HUES48 (cell line): ENCODE measurements around the gene GALNT9.
"Not testable (repeated sequence)": the region's sequence is repeated elsewhere in the genome, so short reads cannot be mapped to it uniquely, and the experiment has no call there.

ENCODE experiments used
- H3K27ac ChIP-seq: one replicate; pipeline ENCODE4 v1.7.0; 2013; ENCODE audit warnings: low read depth, low read length, inconsistent platforms
- H3K27me3 ChIP-seq: 2 replicates; pipeline ENCODE4 v1.6.1; 2013; ENCODE audit warnings: mild to moderate bottlenecking, low read length; ENCODE audit not compliant: control insufficient read depth, insufficient read depth
- H3K36me3 ChIP-seq: 2 replicates; pipeline ENCODE4 v1.6.1; 2013; ENCODE audit warnings: low read length; ENCODE audit not compliant: control insufficient read depth, insufficient read depth
- H3K4me1 ChIP-seq: 2 replicates; pipeline ENCODE4 v1.6.1; 2013; ENCODE audit warnings: mild to moderate bottlenecking, low read length; ENCODE audit not compliant: control insufficient read depth, insufficient read depth
- H3K4me3 ChIP-seq: 2 replicates; pipeline ENCODE4 v1.5.1; 2013; ENCODE audit warnings: mild to moderate bottlenecking, low read depth, low read length
- H3K9ac ChIP-seq: 2 replicates; pipeline ENCODE4 v1.6.1; 2013; ENCODE audit warnings: mild to moderate bottlenecking, low read depth, low read length, moderate library complexity
- H3K9me3 ChIP-seq: 2 replicates; pipeline ENCODE4 v1.6.1; 2013; ENCODE audit warnings: low read length; ENCODE audit not compliant: control insufficient read depth, insufficient read depth

The GALNT9 gene

DNA sequence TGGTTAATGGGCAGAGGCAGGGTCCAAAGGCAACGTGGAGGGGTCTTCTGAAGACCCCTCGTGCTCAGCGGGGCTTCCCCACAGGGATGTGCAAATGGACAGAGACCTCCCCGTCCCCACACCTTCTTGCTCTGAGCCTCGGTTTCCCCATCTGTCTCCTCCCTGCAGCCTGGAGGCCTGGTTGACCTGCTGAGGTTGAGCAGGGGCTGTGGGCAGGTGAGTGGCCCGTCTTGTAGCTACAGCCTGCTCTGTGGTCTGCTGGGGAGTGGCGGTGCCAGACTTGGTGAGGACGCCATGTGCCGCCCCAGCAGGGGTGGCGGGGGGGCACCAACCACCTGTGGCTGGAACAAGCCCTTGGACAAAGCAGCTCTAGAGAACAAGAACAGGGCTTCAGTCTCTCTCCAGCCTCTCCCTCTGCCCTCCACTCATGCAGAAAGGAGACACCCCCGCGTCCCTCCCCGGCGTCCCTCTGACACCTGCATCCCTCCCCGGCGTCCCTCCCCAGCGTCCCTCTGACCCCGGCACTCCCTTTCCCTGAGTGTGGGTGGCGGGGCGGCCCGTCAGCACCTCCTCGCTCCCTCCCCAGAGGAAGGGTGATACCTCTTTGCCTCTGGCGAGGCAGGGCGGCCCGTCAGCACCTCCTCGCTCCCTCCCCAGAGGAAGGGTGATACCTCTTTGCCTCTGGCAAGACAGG is 101.5 kb downstream of the GALNT9 start:
- Histone ChIP-seq H3K4me3 (no peak overlapping the region), H3K36me3 (no peaks in the 10 kb centered on the region), H3K9me3 (no peaks in the 10 kb centered on the region; the same call in 1 of the 2 replicates), H3K9ac (no peak overlapping the region), H3K4me1 (no peaks in the 10 kb centered on the region), H3K27me3 (peaks cover 5% of the 10 kb centered on the region; the same call in 1 of the 2 replicates), H3K27ac (no peak overlapping the region)

- Histone ChIP-seq H3K27me3 (peaks cover 5% of the 10 kb centered on the region; the same call in 1 of the 2 replicates), H3K4me1 (no peaks in the 10 kb centered on the region), H3K9me3 (no peaks in the 10 kb centered on the region; the same call in 1 of the 2 replicates), H3K27ac (no peak overlapping the region), H3K4me3 (no peak overlapping the region), H3K9ac (no peak overlapping the region), H3K36me3 (no peaks in the 10 kb centered on the region)
These were observed 102.3 kb downstream of the GALNT9 start for GRCh38 chr12:132227118-132227517.

DNA sequence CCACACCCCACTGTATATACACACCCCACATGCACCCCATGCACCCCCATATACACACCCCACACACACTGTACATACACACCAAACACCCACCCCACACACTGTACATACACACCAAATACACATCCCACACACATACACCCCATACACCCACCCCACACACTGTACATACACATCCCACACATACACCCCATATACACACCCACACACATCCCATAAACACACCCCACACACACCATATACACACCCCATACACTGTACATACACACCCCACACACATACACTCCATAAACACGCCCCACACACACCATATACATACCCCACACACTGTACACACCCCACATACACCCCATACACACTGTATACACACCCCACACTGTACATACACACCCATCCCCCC is 102.8 kb downstream of the GALNT9 start:
- H3K4me3 ChIP-seq, result no peak overlapping the region
- no peak overlapping the region for H3K27ac ChIP-seq
- H3K9ac ChIP-seq, result no peak overlapping the region
- H3K4me1 ChIP-seq, result no peaks in the 10 kb centered on the region
- peaks cover 5% of the 10 kb centered on the region; the same call in 1 of the 2 replicates for H3K27me3 ChIP-seq
- no peaks in the 10 kb centered on the region for H3K36me3 ChIP-seq
- H3K9me3 ChIP-seq, result no peaks in the 10 kb centered on the region; the same call in 1 of the 2 replicates

- Histone ChIP-seq H3K4me1 (no peaks in the 10 kb centered on the region), H3K4me3 (no peak overlapping the region), H3K9ac (no peak overlapping the region), H3K36me3 (no peaks in the 10 kb centered on the region), H3K27me3 (peaks cover 9% of the 10 kb centered on the region; the same call in 1 of the 2 replicates), H3K27ac (no peak overlapping the region), H3K9me3 (peaks cover 2% of the 10 kb centered on the region; the same call in 1 of the 2 replicates)
These were observed 104.2 kb downstream of the GALNT9 start for GRCh38 chr12:132225214-132225613.

DNA sequence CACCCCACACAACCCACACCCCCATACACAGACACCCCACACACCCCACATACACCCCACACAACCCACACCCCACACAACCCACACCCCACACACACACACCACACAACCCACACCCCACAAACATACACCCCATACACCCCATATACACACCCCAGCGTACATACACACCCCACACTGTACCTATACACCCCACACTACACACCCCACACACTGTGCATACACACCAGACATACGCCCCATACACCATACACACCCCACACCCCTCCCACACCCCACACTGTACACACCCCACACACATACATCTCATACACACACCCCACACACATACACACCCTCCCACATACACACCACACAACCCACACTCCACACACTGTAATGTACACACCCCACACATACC is 104.9 kb downstream of the GALNT9 start:
- H3K9me3 ChIP-seq, result peaks cover 2% of the 10 kb centered on the region; the same call in 1 of the 2 replicates
- H3K4me1 ChIP-seq, result no peaks in the 10 kb centered on the region
- no peak overlapping the region for H3K9ac ChIP-seq
- H3K36me3 ChIP-seq, result no peaks in the 10 kb centered on the region
- H3K27ac ChIP-seq, result no peak overlapping the region
- no peak overlapping the region for H3K4me3 ChIP-seq
- peaks cover 10% of the 10 kb centered on the region; the same call in 1 of the 2 replicates for H3K27me3 ChIP-seq

- Histone ChIP-seq H3K9ac (no peak overlapping the region), H3K4me1 (no peaks in the 10 kb centered on the region), H3K9me3 (peaks cover 2% of the 10 kb centered on the region; the same call in 1 of the 2 replicates), H3K36me3 (no peaks in the 10 kb centered on the region), H3K27ac (no peak overlapping the region), H3K4me3 (no peak overlapping the region), H3K27me3 (peaks cover 5% of the 10 kb centered on the region; the same call in 1 of the 2 replicates)
These were observed 106.6 kb downstream of the GALNT9 start for GRCh38 chr12:132222808-132223173.

GRCh38 chr12:132222096-132222807 is 107.1 kb downstream of the GALNT9 start:
- no peaks in the 10 kb centered on the region for H3K36me3 ChIP-seq
- no peak overlapping the region for H3K4me3 ChIP-seq
- peaks cover 2% of the 10 kb centered on the region; the same call in 1 of the 2 replicates for H3K9me3 ChIP-seq
- no peak overlapping the region for H3K27ac ChIP-seq
- no peaks in the 10 kb centered on the region for H3K4me1 ChIP-seq
- peaks cover 5% of the 10 kb centered on the region; the same call in 1 of the 2 replicates for H3K27me3 ChIP-seq
- no peak overlapping the region for H3K9ac ChIP-seq

- H3K27me3 ChIP-seq, result peaks cover 12% of the 10 kb centered on the region
- not testable (repeated sequence) for H3K9ac ChIP-seq, H3K4me3 ChIP-seq, H3K4me1 ChIP-seq, H3K27ac ChIP-seq, H3K36me3 ChIP-seq, H3K9me3 ChIP-seq
These were observed 109.6 kb downstream of the GALNT9 start for GRCh38 chr12:132219761-132220160.

DNA sequence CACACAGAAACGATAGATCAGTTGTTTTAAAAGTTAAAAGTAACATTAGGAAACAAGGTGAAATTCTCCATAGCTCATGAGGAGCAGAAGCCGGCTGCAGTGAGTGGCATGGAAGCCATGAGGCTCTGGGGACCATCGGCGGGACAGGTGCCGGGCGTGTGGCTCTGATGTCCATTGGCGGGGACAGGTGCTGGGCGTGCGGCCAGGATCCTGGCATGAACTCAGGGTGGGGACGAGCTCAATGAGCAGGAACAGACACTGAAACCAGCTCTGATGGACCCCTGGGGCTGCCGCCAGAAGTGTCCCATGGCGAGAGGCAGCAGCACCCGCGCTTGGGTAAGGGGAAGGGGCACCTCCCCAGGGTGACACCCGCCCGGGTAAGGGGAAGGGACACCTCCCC is 110.1 kb downstream of the GALNT9 start:
- H3K9me3 ChIP-seq, result peaks cover 2% of the 10 kb centered on the region; the same call in 1 of the 2 replicates
- peaks cover 16% of the 10 kb centered on the region for H3K27me3 ChIP-seq
- H3K4me3 ChIP-seq, result no peak overlapping the region
- H3K9ac ChIP-seq, result no peak overlapping the region
- H3K4me1 ChIP-seq, result no peaks in the 10 kb centered on the region
- no peaks in the 10 kb centered on the region for H3K36me3 ChIP-seq
- H3K27ac ChIP-seq, result no peak overlapping the region

DNA sequence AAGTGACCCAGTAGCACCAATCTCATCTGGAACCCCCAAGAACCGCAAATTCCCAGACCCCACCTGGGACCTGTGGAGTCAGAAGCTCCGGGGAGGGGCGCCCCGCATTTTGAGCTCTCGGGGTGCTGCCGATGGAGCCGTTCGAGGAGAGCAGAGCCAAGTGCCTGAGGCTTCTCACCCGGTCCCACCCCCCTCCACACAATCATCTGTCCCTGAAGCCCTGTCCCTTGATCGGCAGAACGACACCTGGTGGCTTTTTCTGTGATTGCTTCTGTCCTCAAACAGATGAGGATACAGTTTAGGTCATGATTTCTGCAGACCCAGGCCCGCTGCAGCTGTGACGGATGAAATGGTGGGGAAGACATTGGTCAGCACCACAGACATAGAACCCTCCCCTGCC is 110.5 kb downstream of the GALNT9 start:
- Histone ChIP-seq H3K9ac (no peak overlapping the region), H3K36me3 (no peaks in the 10 kb centered on the region), H3K27ac (no peak overlapping the region), H3K4me1 (no peaks in the 10 kb centered on the region), H3K27me3 (peaks cover 19% of the 10 kb centered on the region), H3K4me3 (no peak overlapping the region), H3K9me3 (peaks cover 2% of the 10 kb centered on the region; the same call in 1 of the 2 replicates)

GRCh38 chr12:132218527-132218875 is 110.9 kb downstream of the GALNT9 start:
- H3K9me3 ChIP-seq, result peaks cover 2% of the 10 kb centered on the region; the same call in 1 of the 2 replicates
- H3K4me3 ChIP-seq, result no peak overlapping the region
- H3K9ac ChIP-seq, result no peak overlapping the region
- H3K27me3 ChIP-seq, result peaks cover 19% of the 10 kb centered on the region
- no peaks in the 10 kb centered on the region for H3K4me1 ChIP-seq
- no peak overlapping the region for H3K27ac ChIP-seq
- no peaks in the 10 kb centered on the region for H3K36me3 ChIP-seq
